B cell (primary cell): ENCODE measurements around the gene BCAN.

Source experiments
- CTCF ChIP-seq: fragments of 200-600 bp; IDR thresholded peaks from one replicate; pipeline ENCODE4 v1.8.0; 2022; ENCODE audit warnings: antibody characterized with exemption, mild to moderate bottlenecking
- EZH2 ChIP-seq: IDR thresholded peaks from 2 replicates; pipeline ENCODE4 v1.6.1; 2012; ENCODE audit warnings: borderline replicate concordance, low read depth, mild to moderate bottlenecking, moderate library complexity, low read length; ENCODE audit not compliant: insufficient read depth, poor library complexity, severe bottlenecking

- TF ChIP-seq CTCF = no peak
- TF ChIP-seq EZH2 = no peak
Observed at GRCh38 chr1:156673387-156674121, 31.6 kb downstream of the BCAN start.
